Testis (tissue), 2 donors: Measurements from ENCODE around the gene S100A5.
"Not testable (repeated sequence)": the region's sequence is repeated elsewhere in the genome, so short reads cannot be mapped to it uniquely, and the experiment has no call there.

Source experiments
- POLR2A ChIP-seq: fragments of 450-650 bp; IDR thresholded peaks from one replicate; pipeline ENCODE4 v1.6.1; 2017; ENCODE audit warnings: antibody characterized with exemption, mild to moderate bottlenecking, moderate library complexity
- TF ChIP-seq, protein P1 (sequence below), 3 experiments: fragments of 450-650 bp in 2 of 3; fragments of 200-600 bp in 1 of 3; sonication (generic) in 1 of 3; IDR thresholded peaks; one replicate each; pipeline ENCODE4 v1.5.1; 2016 to 2019; ENCODE audit warnings: antibody characterized with exemption in 3 of 3, mild to moderate bottlenecking in 2 of 3, moderate library complexity in 1 of 3

DNA sequence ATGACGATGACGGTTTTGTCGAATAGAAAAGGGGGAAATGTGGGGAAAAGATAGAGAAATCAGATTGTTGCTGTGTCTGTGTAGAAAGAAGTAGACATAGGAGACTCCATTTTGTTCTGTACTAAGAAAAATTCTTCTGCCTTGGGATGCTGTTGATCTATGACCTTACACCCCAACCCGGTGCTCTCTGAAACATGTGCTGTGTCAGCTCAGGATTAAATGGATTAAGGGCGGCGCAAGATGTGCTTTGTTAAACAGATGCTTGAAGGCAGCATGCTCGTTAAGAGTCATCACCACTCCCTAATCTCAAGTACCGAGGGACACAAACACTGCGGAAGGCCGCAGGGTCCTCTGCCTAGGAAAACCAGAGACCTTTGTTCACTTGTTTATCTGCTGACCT is 34.8 kb upstream of the S100A5 start:
- TF ChIP-seq, protein P1, sequence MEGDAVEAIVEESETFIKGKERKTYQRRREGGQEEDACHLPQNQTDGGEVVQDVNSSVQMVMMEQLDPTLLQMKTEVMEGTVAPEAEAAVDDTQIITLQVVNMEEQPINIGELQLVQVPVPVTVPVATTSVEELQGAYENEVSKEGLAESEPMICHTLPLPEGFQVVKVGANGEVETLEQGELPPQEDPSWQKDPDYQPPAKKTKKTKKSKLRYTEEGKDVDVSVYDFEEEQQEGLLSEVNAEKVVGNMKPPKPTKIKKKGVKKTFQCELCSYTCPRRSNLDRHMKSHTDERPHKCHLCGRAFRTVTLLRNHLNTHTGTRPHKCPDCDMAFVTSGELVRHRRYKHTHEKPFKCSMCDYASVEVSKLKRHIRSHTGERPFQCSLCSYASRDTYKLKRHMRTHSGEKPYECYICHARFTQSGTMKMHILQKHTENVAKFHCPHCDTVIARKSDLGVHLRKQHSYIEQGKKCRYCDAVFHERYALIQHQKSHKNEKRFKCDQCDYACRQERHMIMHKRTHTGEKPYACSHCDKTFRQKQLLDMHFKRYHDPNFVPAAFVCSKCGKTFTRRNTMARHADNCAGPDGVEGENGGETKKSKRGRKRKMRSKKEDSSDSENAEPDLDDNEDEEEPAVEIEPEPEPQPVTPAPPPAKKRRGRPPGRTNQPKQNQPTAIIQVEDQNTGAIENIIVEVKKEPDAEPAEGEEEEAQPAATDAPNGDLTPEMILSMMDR (IDR thresholded peaks at IDR 0.05): not testable (repeated sequence)
- not testable (repeated sequence) for TF ChIP-seq POLR2A
